Endodermal cell (in vitro differentiated cells): ENCODE results near the gene EVI5L. TPM values are rescaled to one million over a fixed set of nuclear protein-coding genes. Genes with fewer than 3 reads are reported as not detected.
A peak's percentile ranks its signal among the peaks of the same experiment; 100 is the strongest.

ENCODE experiments used
- DNase-seq: peaks from one replicate; pipeline ENCODE4 v3.0.0-alpha.2; 2017
- H3K27ac ChIP-seq: 2 replicates; pipeline ENCODE4 v1.5.1; 2013; ENCODE audit warnings: mild to moderate bottlenecking, low read depth, low read length, moderate library complexity
- H3K27me3 ChIP-seq: 2 replicates; pipeline ENCODE4 v1.6.1; 2013; ENCODE audit warnings: mild to moderate bottlenecking, low read length, moderate library complexity; ENCODE audit not compliant: insufficient read depth, control insufficient read depth, poor library complexity, severe bottlenecking
- H3K36me3 ChIP-seq: 2 replicates; pipeline ENCODE4 v1.7.0; 2013; ENCODE audit warnings: mild to moderate bottlenecking, low read length, moderate library complexity; ENCODE audit not compliant: control insufficient read depth, insufficient read depth
- H3K4me1 ChIP-seq: one replicate; pipeline ENCODE4 v1.7.0; 2013; ENCODE audit warnings: low read length; ENCODE audit not compliant: control insufficient read depth, insufficient read depth
- H3K4me3 ChIP-seq: 2 replicates; pipeline ENCODE4 v1.5.1; 2013; ENCODE audit warnings: mild to moderate bottlenecking, low read length, moderate library complexity
- H3K9ac ChIP-seq: 2 replicates; pipeline ENCODE4 v1.6.1; 2013; ENCODE audit warnings: mild to moderate bottlenecking, low read length, moderate library complexity; ENCODE audit not compliant: poor library complexity, severe bottlenecking; ENCODE audit errors: extremely low read depth
- H3K9me3 ChIP-seq: 2 replicates; pipeline ENCODE4 v1.6.1; 2013; ENCODE audit warnings: mild to moderate bottlenecking, low read length, moderate library complexity; ENCODE audit not compliant: control insufficient read depth
- H3K27ac Mint-ChIP-seq: 2 replicates; pipeline ENCODE4 v1.8.0; 2020; ENCODE audit warnings: mixed read lengths
- H3K27me3 Mint-ChIP-seq: 2 replicates; pipeline ENCODE4 v1.8.0; 2021; ENCODE audit warnings: mild to moderate bottlenecking, mixed read lengths; ENCODE audit not compliant: insufficient read depth
- H3K36me3 Mint-ChIP-seq: 2 replicates; pipeline ENCODE4 v1.8.0; 2020; ENCODE audit warnings: low read depth, mixed read lengths
- H3K4me1 Mint-ChIP-seq: 2 replicates; pipeline ENCODE4 v1.8.0; 2020; ENCODE audit warnings: mixed read lengths
- H3K4me3 Mint-ChIP-seq: 2 replicates; pipeline ENCODE4 v1.8.0; 2020; ENCODE audit warnings: mild to moderate bottlenecking, moderate library complexity, mixed read lengths
- H3K9me3 Mint-ChIP-seq: 2 replicates; pipeline ENCODE4 v1.8.0; 2020; ENCODE audit warnings: mild to moderate bottlenecking, mixed read lengths
- CTCF ChIP-seq: fragments of 200-600 bp; sonication (generic); conservative IDR thresholded peaks from 2 replicates; pipeline ENCODE4 v1.5.0; 2021; ENCODE audit warnings: antibody characterized with exemption, mild to moderate bottlenecking
- WGBS, 2 experiments: methylation state at CpG; one replicate each; pipeline versions ENCODE4 v1.1.5 to v1.1.7; 2013; ENCODE audit warnings: missing lambda C conversion rate in 2 of 2, mixed read lengths in 1 of 2; ENCODE audit not compliant: insufficient coverage in 1 of 2, insufficient read length in 1 of 2; 5-methylcytosine and 5-hydroxymethylcytosine counted together
- total RNA-seq, 2 donors: library from RNA; stranded (reverse); fragmentation: NEBNext Ultra II Directional in 1 of 2; extraction: Animal tissue kit (Norgen Biotek cat#: 25700) in 1 of 2; gene quantifications; 2 replicates in 1 of 2; 3 replicates in 1 of 2; pipeline ENCODE4 v1.2.1, GENCODE V29; 2021

Gene EVI5L
- total RNA-seq, 2 donors from 2014 or later = 6.4 to 9.2 TPM

DNA sequence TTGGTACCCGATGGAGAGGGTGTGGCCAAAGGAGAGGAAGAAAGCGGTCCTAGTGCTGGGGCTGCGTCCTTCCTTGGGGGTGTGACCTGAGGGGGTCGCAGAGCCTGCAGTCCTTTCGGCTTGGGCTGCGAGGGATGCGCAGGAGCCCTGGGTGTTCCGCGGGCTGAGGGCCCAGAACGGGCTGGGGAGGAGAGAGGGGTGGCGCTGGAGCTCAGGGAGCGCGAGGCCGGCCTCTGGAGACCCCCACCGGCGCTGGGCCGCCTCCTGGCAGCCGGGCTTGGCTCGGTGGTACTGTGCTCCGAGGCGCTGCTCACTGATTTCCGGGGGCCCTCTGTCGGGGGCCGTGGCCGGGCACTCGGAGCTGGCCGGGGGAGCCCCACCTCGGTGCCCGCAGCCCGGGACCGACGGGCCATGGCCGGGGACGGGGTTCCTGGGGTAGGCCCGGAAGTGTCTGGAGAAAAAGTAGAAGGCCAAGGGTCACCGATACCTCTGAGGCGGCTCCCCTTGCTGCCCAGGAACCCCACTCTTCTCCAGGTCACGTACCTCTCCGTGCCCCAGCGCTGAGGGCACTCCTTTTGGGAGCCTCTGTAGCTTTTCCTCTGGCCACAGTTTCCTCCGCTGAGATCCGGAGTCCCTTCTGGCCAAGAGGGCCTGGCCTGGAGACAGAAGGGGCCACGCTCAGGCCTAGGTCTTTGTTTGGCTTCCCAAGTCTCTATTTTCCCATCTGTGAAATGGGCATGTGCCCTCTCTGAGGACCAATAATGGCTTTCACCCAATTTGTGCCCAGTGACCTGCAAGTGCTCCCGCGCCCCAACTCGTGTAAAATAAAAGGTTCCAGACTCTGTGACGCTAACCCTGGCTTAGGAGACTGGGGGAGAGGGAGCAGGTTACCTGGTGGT lies 42.5 kb downstream of the EVI5L start:
- H3K27ac ChIP-seq = no peak overlapping the region
- H3K9ac ChIP-seq = no peak overlapping the region
- H3K27me3 Mint-ChIP-seq = peaks cover 67% of the 10 kb centered on the region
- H3K27me3 ChIP-seq = peaks cover 15% of the 10 kb centered on the region
- no peaks in the 10 kb centered on the region for H3K36me3 Mint-ChIP-seq
- no peak for TF ChIP-seq CTCF
- peaks cover 3% of the 10 kb centered on the region for H3K4me1 Mint-ChIP-seq
- H3K36me3 ChIP-seq = no peaks in the 10 kb centered on the region
- H3K9me3 ChIP-seq = no peaks in the 10 kb centered on the region
- no peak for DNase-seq
- WGBS, 2 experiments = 57 to 78% methylated on average over 22 to 47 of the region's 47 CpGs
- H3K4me1 ChIP-seq = no peaks in the 10 kb centered on the region
- H3K27ac Mint-ChIP-seq = no peak overlapping the region
- peaks cover 1% of the 10 kb centered on the region for H3K9me3 Mint-ChIP-seq
- peak overlapping the region; percentile 64 for H3K4me3 Mint-ChIP-seq
- no peak overlapping the region for H3K4me3 ChIP-seq

DNA sequence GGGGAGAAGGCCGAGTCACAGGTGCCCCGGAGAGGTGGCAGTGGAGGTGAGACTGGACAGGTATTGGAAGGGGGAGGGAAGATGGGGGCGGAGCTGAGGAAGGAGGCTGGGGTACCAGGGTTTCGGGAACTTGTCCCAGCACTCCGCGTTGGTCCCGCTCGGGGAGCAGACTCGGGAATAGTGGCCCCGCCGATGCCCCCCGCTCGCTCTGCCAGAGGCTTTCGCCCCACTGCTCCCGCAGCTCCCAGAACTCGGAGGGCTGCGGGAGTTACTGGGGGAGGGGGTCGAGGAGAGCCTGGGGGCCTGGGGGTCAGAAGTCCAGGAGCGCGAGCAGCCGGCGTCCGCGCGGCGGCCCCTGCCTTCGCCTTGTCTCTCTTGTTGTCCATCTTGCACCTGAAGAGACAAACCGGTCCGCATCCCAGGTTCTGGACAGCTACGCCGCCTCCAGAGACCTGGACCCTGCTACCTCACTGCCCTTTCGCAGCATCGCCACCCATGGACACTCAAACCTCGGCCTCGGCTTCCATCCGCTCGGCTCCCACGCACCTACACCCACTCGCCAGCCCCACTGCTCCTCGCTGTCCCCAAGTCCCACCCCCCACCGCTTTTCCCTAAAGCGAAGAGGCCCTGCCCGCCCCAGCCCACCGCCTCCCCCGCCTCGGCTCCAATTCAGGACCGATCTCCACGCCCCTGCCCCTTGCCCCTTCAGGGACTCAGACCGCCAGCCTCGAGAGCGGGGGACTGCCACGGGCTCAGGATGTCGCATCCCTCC lies 43.5 kb downstream of the EVI5L start:
- H3K27me3 Mint-ChIP-seq = peaks cover 58% of the 10 kb centered on the region
- H3K27ac Mint-ChIP-seq = no peak overlapping the region
- Histone ChIP-seq H3K4me1 (no peaks in the 10 kb centered on the region), H3K27me3 (peaks cover 14% of the 10 kb centered on the region), H3K4me3 (peak overlapping the region; percentile 78), H3K27ac (peak overlapping the region; percentile 72), H3K9ac (peak overlapping the region; percentile 38), H3K9me3 (no peaks in the 10 kb centered on the region), H3K36me3 (no peaks in the 10 kb centered on the region)
- WGBS, 2 experiments = 25 to 49% methylated on average over 18 to 51 of the region's 53 CpGs
- peaks cover 1% of the 10 kb centered on the region for H3K9me3 Mint-ChIP-seq
- peak; percentile 67 for DNase-seq
- H3K36me3 Mint-ChIP-seq = no peaks in the 10 kb centered on the region
- peak overlapping the region; percentile 64 for H3K4me3 Mint-ChIP-seq
- no peak for TF ChIP-seq CTCF
- H3K4me1 Mint-ChIP-seq = peaks cover 3% of the 10 kb centered on the region

GRCh38 chr19:7874076-7874896 lies 44.3 kb downstream of the EVI5L start, which contains the start of gene PRR36:
Gene PRR36, minus strand, starts transcription at chr19:7874390. Its CDS starts 701 bp downstream, at chr19:7873689.
- Mint-ChIP-seq H3K27me3 (peaks cover 54% of the 10 kb centered on the region), H3K27ac (no peak within 1 kb of the TSS), H3K4me1 (peaks cover 3% of the 10 kb centered on the region), H3K4me3 (peak within 1 kb of the TSS; percentile 64), H3K36me3 (no peaks in the 10 kb centered on the region), H3K9me3 (peaks cover 1% of the 10 kb centered on the region)
- Histone ChIP-seq H3K27ac (peak within 1 kb of the TSS; percentile 72), H3K9ac (peak within 1 kb of the TSS; percentile 38), H3K4me1 (no peaks in the 10 kb centered on the region), H3K9me3 (no peaks in the 10 kb centered on the region), H3K4me3 (peak within 1 kb of the TSS; percentile 78), H3K27me3 (peaks cover 14% of the 10 kb centered on the region), H3K36me3 (no peaks in the 10 kb centered on the region)
- TF ChIP-seq CTCF = peak; percentile 28
- DNase-seq = peak; percentile 95
- 0% methylated on average over 15 to 87 of the region's 88 CpGs for WGBS, 2 experiments
